Neural crest cell (in vitro differentiated cells): ENCODE measurements around the gene NME1. TPM values are rescaled to one million over a fixed set of nuclear protein-coding genes. Genes with fewer than 3 reads are reported as not detected.

Experiments used
- DNase-seq: peaks from one replicate; pipeline ENCODE4 v3.0.0; 2021; ENCODE audit warnings: low read depth, mixed read lengths, low spot score
- H3K27ac Mint-ChIP-seq: one replicate; pipeline ENCODE4 v1.8.0; 2021; ENCODE audit warnings: mild to moderate bottlenecking, mixed read lengths; ENCODE audit not compliant: unreplicated experiment
- H3K27me3 Mint-ChIP-seq: 2 replicates; pipeline ENCODE4 v1.8.0; 2021; ENCODE audit warnings: low read depth, mild to moderate bottlenecking, mixed read lengths
- H3K36me3 Mint-ChIP-seq: 2 replicates; pipeline ENCODE4 v1.8.0; 2021; ENCODE audit warnings: low read depth, mild to moderate bottlenecking, mixed read lengths
- H3K4me1 Mint-ChIP-seq: 2 replicates; pipeline ENCODE4 v1.8.0; 2021; ENCODE audit warnings: mixed read lengths
- H3K4me3 Mint-ChIP-seq: one replicate; pipeline ENCODE4 v1.8.0; 2021; ENCODE audit warnings: mild to moderate bottlenecking, mixed read lengths
- H3K9me3 Mint-ChIP-seq: 2 replicates; pipeline ENCODE4 v1.8.0; 2021; ENCODE audit warnings: mixed read lengths
- CTCF ChIP-seq: fragments of 200-600 bp; sonication (generic); conservative IDR thresholded peaks from 2 replicates; pipeline ENCODE4 v1.5.0; 2021; ENCODE audit warnings: antibody characterized with exemption, mild to moderate bottlenecking
- total RNA-seq: library from RNA; stranded (reverse); gene quantifications from 2 replicates; pipeline ENCODE4 v1.2.1, GENCODE V29; 2021

The NME1 gene
- total RNA-seq, 1 donor from 2014 or later = 322 TPM

GRCh38 chr17:51124640-51125503, 28.5 kb upstream of the NME1 start:
- Mint-ChIP-seq H3K36me3 (no peaks in the 10 kb centered on the region), H3K4me3 (no peak overlapping the region), H3K27ac (no peak overlapping the region), H3K27me3 (no peaks in the 10 kb centered on the region), H3K9me3 (no peaks in the 10 kb centered on the region), H3K4me1 (peaks cover 17% of the 10 kb centered on the region)
- no peak for TF ChIP-seq CTCF
- DNase-seq = no peak

- Mint-ChIP-seq H3K27ac (no peak overlapping the region), H3K27me3 (no peaks in the 10 kb centered on the region), H3K4me3 (no peak overlapping the region), H3K36me3 (no peaks in the 10 kb centered on the region), H3K4me1 (no peaks in the 10 kb centered on the region), H3K9me3 (no peaks in the 10 kb centered on the region)
- no peak for DNase-seq
- TF ChIP-seq CTCF = no peak
Observed at GRCh38 chr17:51128076-51128475, 25.3 kb upstream of the NME1 start.

- no peak for TF ChIP-seq CTCF
- no peaks in the 10 kb centered on the region for H3K27me3 Mint-ChIP-seq
- no peak overlapping the region for H3K4me3 Mint-ChIP-seq
Observed at GRCh38 chr17:51132964-51133319, 20.4 kb upstream of the NME1 start.

GRCh38 chr17:51133365-51133764, 20.0 kb upstream of the NME1 start:
- no peak for DNase-seq
- Mint-ChIP-seq H3K27me3 (no peaks in the 10 kb centered on the region), H3K4me3 (no peak overlapping the region), H3K9me3 (no peaks in the 10 kb centered on the region), H3K36me3 (no peaks in the 10 kb centered on the region), H3K4me1 (no peaks in the 10 kb centered on the region), H3K27ac (no peak overlapping the region)
- no peak for TF ChIP-seq CTCF

More at GRCh38 chr17:51132964-51133319, 20.4 kb upstream of the NME1 start:
- DNase-seq = no peak
- Mint-ChIP-seq H3K27ac (no peak overlapping the region), H3K9me3 (no peaks in the 10 kb centered on the region), H3K36me3 (no peaks in the 10 kb centered on the region), H3K4me1 (no peaks in the 10 kb centered on the region)

- no peaks in the 10 kb centered on the region for H3K27me3 Mint-ChIP-seq
- TF ChIP-seq CTCF = no peak
Observed at GRCh38 chr17:51135956-51136355, 17.4 kb upstream of the NME1 start.

More at GRCh38 chr17:51135956-51136355, 17.4 kb upstream of the NME1 start:
- Mint-ChIP-seq H3K4me3 (no peak overlapping the region), H3K27ac (peak overlapping the region; percentile 84), H3K36me3 (no peaks in the 10 kb centered on the region), H3K4me1 (no peaks in the 10 kb centered on the region), H3K9me3 (no peaks in the 10 kb centered on the region)
- DNase-seq = no peak
